NCI-H2196 treated with DMSO at 0.1 percent for 48 hours (cell line): ENCODE data around the gene FARP1.
A peak's percentile ranks its signal among the peaks of the same experiment; 100 is the strongest.

Experiments used
- DNase-seq: peaks from one replicate; lab custom pipeline; 2025; ENCODE audit not compliant: unreplicated experiment; lab: John Stamatoyannopoulos, UW

FARP1 gene

DNA sequence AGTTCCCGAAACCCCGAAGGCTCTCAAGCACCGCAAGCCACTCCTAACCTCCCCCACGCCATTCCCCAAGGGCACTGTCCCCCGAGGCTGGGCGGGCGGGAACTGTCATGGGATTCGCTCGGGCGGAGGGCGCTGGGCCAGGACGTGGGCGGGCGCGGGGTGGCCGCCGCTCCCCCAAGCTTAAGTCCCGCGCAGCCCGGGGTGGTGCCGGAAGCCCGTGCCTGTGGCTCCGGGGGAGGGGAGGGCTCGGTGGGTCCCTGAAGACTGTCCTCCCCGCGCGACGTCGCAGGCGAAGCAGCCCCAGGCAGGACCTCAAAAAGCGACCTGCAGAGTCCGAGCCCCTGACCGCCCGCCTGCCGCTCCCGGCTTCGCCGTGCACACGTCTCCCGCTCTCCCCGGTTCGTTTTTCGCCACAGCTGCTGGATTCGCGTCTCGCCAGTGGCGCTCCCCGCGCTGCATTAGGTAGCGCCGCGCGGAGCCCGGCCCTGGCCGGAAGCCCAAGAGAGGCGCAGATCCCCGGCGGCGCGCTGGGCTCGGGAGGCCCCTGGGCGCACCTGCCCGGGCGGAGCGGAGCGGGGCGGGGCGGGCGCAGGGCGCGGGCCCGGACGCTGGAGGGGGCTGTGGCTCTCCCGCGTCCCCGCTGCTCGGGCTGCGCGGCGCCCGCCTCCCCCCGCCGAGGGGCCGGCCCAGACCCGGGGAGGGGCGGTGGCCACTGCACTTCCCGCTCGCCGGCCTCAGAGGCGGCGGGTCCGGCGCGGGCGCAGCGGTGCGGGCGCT is at the start of gene FARP1:
Gene FARP1, plus strand, starts transcription at position 715 of the 777 bp plus-strand sequence. CDS start 70,149 bp downstream, outside the sequence.
- DNase-seq = peak; percentile 42

- DNase-seq = no peak
Measured at GRCh38 chr13:98094678-98095266, 48.1 kb upstream of the FARP1 start.

DNA sequence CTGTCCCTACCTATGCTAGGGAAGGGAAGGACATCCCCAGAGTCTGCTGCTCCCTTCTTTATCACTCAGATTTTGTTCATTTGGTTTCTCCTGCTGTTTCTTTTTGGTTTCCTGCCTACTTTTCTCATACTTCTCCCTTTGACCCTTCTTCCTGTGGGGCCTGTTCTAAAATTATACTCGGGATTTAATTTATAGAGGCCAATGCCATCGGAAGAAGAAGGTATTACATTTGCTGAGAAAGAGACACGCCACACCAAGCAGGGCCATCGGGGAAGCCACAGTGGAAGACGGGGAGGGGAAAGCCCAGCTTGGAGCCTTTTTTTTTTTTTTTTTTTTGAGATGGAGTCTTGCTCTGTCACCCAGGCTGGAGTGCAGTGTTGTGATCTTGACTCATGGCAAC is 46.8 kb upstream of the FARP1 start:
- no peak for DNase-seq

- no peak for DNase-seq
Measured at GRCh38 chr13:98097749-98098148, 45.1 kb upstream of the FARP1 start.

DNA sequence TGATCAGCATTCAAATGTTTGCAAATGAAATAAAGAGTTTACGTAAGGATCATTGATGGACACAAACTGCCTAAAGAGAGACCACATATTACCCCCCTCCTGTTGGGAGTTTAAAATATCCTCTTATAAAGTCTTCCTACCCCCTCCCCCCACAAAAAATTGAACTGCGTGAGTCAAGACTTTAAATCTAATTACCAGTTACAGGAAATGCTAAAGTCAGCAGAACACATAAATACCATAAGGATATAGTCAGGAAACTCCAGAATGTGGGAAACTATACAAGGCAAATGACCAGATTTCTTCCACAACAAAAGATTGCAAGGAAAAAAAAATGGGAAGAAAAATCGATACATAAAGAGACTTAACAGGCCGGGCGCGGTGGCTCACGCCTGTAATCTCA is 44.4 kb upstream of the FARP1 start:
- no peak for DNase-seq

GRCh38 chr13:98099627-98100026 is 43.3 kb upstream of the FARP1 start:
- DNase-seq = no peak

DNA sequence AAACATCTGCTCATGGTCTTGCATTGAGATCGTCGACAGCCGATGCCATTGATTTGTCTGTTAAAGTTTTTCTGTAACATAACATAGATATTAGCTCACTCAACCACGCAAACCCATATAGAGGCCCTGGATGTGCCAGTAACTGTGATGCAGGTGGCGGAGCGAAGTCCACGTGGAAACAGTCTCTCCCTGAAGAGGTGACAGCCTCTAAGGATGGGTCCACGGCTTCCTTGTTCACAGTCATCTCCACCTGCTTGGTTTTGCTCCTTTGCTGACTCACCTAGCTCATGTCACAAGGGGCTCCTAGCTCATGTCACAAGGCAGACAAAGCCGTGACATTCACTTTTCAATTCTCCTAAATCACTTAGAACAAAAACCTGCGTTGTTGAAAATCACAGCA is 42.4 kb upstream of the FARP1 start:
- DNase-seq = no peak

- DNase-seq = no peak
Measured at GRCh38 chr13:98103531-98103930, 39.4 kb upstream of the FARP1 start.

- DNase-seq = no peak
Measured at GRCh38 chr13:98103942-98104880, 38.7 kb upstream of the FARP1 start.

- DNase-seq = no peak
Measured at GRCh38 chr13:98105929-98106336, 37.0 kb upstream of the FARP1 start.

DNA sequence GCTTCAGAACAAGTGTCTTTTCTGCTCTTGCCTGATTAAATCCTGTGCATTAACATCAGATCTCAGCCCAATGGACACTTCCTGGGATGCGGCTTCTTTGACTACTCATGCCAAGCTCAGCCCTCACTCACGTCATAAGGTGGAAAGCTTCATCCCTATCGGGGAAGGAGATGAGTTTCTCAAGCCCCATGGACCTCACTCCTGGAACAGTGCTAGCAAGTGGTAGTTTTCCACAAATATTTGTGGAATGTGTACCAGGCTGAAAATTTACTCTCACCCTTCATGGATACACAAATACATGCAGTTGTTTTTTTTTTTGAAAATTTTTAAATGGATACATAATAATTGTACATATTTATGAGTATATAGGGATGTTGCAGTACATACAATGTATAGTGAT is 34.6 kb upstream of the FARP1 start:
- no peak for DNase-seq

DNA sequence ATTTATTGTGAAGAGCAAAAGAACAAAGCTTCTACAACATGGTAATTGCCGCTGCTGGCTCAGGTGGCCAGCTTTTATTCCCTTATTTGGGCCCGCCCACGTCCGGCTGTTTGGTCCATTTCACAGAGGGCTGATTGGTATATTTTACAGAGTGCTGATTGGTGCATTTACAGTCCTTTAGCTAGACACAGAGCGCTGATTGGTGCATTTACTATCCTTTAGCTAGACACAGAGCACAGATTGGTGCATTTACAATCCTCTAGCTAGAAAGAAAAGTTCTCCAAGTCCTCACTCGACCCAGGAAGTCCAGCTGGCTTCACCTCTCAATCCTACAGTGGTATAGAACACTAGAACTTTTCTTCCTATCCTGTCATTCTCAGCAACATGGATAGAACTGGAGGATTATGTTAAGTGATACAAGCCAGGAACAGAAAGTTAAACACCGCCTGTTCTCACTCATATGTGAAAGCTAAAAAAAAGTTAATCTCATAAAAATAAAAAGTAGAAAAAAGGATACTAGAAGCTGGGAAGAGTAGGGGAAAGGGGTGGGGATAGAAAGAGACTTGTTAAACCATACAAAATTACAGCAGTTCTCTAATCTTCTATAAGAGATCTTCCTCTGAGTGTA is 33.6 kb upstream of the FARP1 start:
- no peak for DNase-seq

DNA sequence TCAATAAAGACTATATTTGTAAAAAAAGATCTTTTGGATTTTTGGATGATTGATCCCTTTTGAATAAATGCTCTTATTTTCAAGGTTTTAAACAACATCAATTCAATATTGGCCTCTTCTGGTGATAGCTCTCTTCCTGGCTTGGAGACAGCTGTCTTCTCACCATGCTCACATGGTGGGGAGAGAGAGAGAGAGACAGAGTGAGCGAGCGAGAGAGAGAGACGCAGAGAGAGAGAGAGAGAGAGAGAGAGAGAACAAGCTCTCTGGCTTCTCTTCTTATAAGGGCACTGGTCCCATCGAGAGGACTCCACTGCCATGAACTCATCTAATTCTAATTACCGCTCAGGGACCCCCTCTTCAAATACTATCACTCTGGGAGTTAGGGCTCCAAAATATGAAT is 32.1 kb upstream of the FARP1 start:
- DNase-seq = no peak

- no peak for DNase-seq
Measured at GRCh38 chr13:98111168-98112098, 31.5 kb upstream of the FARP1 start.

DNA sequence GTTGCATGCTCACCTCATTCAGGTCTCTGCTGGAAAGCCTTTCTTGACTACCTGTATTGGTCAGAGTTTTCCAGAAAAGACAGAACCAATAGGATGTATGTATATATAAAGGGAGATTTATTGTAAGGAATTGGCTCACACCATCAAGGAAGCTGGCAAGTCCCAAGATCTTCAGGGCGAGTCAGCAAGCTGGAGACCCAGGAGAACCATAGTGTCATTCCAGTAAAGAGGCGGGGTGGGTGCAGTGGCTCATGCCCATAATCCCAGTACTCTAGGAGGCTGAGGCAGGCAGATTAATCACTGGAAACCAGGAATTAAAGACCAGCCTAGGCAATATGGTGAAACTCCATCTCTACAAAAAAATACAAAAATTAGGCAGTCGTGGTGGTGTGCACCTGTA is 30.4 kb upstream of the FARP1 start:
- DNase-seq = no peak

- no peak for DNase-seq
Measured at GRCh38 chr13:98118865-98119264, 24.0 kb upstream of the FARP1 start.

DNA sequence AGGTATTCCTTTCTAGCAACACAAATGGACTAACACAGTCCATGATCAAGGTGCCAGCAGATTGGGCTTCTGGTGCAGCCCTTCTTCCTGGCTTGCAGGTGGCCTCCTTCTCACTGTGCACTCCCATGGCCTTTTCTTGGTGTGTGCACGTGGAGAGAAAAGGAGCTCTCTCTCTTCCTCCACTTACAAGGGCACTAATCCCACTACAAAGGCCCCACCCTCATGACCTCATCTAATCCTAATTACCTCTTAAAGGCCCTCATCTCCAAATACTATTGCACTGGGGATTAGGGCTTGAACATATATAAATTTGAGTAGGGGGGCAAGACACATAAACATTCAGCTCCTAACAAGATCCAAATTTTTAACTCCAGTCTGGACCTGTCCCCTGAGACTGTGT is 19.7 kb upstream of the FARP1 start:
- no peak for DNase-seq

- DNase-seq = no peak
Measured at GRCh38 chr13:98129059-98129746, 13.7 kb upstream of the FARP1 start.

GRCh38 chr13:98133946-98134345 is 8.9 kb upstream of the FARP1 start:
- no peak for DNase-seq

- no peak for DNase-seq
Measured at GRCh38 chr13:98134901-98135300, 8.0 kb upstream of the FARP1 start.
